CD4-positive, alpha-beta T cell treated with Interleukin-6 for 4 hours (primary cell): Measurements from ENCODE around the gene CCR9.
A peak's percentile ranks its signal among the peaks of the same experiment; 100 is the strongest.

Source experiments
- DNase-seq: peaks from one replicate; pipeline ENCODE4 v3.0.0-alpha.2; 2020; ENCODE audit warnings: mixed read lengths

The CCR9 gene

DNA sequence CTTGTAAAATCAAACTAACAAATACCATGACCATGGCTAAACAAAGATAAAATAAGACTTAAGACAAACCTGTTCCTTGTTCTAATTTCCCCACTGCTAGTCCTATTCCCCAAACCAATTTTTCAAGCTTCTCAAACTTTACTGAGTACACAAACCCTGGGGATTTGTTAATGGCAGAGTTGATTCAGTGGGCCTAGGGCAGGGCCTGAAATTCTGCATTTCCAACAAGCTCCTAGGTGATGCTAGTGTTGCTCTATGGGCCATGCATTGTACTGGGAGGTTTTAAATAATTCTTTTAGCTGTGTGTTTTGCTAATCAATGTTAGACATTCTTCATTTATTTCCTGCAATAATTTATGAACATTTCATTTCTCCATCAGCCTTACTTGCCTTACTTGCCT, 13.3 kb upstream of the CCR9 start:
- no peak for DNase-seq

DNA sequence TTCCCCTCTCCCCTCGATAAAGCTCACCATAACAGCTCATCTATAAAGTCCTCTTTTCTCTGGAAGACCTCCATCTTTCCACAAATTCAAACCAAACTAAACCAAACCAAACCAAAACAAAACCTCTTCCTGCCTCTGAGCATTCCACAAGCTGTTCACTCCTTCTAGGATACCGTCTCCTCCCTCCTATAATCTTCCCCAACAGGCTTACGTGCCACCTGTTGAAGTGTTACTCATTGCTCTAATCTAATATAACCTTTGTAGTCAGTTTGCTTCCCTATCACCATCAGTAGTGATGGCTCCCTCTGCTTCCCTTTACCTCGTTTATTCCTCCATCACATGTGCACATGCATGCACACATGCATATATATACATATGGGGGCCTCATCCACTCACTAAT, 12.7 kb upstream of the CCR9 start:
- no peak for DNase-seq

DNA sequence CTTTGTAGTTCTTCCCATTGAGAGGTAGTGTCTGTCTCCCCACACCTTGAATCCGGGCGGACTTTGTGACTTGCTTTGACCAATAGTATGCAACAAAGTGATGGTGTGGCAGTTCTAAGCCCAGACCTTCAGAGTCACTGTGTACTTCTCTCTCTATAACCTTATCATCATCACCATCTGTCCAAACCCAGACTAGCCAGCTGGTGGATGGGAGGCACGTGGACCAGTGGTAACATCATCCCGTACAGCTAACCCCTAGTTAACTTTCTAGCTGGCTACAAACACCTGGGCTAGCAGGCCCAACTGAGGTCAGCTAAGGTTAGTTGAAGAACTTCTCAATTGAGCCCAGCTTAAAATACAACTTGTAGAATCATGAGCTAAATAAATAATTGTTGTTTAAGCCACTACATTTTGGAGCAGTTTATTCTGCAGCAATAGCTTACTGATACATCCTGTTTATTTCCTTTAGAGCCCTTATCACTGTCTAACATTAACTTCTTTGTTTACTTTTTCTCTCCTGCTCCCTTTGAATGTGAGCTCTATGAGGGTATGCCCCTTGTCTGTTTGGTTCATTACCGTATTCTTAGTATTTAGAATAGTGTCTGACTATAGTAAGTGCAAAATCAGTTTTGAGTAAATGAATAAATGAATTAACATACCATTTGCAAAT, 11.5 kb upstream of the CCR9 start:
- no peak for DNase-seq

DNA sequence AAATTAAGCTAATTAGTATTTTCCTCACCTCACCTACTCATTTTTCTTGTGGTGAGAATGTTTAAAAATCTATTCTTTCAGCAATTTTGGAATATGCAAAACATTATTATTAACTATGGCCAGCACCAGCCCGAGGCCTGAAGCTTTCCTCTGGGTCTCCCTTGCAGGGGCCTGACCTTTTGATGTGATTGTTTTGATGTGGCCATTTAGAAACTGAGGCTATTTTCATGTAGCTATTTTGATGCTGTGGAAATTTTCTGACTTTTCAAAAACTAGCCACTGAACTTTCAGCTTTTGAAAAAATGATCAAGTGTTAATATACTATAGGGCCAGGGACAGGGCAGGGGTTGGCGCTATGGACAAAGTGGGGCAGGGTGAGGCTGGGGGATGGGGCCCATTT, 8.2 kb upstream of the CCR9 start:
- DNase-seq = no peak

DNA sequence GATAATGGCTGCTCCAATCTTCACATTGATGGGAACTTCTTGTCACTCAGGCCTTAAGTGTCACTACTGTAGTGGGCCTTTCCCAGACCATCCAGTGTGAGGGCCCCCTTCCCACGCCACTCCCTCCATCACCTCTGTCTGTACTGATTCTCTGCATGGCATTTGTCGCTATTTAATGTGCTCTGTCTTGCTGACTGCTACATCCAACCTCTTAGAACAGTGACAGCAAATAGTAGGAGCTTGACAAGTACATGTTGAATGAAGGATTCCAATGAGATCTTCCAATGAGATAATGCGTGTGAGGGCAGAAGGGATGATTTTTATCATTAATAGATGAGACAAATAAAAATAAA, 5.6 kb upstream of the CCR9 start:
- no peak for DNase-seq

DNA sequence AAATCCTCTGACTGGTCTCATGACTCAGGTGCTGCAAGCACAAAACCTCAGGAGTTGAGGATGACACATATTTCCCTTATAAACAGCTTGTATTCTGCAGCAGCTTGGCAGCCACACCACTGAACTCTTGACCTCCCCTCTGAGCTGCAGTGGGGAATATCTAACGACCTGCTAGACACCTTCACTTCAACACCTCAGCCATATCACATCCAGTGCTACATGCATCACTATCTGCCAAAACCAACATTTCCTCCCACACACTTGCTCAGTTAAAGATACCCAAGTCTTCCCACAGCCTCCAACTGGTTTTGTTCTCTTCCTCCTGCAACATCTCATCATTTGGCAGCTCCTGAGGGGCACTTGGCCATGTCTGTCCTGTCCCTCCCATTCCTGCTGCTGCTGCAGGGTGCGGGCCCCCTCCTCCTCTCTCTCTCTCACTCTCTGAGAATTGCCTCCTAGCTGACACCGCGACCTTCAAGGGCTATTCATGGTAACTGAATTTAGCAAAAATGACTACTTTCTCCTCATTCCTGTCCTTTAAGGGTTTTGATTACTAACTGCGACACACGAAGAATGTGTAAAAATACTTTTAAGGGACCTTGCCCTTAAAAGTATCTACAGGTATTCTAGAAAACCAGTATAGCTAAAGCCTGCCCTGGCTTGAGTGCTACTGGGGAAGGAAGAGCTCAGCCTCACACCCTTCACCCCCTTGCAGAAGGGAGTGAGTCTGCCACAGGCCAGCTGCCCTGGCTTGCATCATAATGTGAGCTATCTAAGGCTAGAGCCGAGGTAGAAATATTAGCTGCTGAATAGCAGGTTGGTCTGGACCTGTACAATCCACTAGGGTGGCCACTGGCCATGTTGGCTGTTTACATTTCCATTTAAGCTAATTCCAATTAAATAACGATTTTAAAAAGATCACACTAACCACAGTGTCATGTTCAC, 5.0 kb upstream of the CCR9 start:
- peak; percentile 59 for DNase-seq

DNA sequence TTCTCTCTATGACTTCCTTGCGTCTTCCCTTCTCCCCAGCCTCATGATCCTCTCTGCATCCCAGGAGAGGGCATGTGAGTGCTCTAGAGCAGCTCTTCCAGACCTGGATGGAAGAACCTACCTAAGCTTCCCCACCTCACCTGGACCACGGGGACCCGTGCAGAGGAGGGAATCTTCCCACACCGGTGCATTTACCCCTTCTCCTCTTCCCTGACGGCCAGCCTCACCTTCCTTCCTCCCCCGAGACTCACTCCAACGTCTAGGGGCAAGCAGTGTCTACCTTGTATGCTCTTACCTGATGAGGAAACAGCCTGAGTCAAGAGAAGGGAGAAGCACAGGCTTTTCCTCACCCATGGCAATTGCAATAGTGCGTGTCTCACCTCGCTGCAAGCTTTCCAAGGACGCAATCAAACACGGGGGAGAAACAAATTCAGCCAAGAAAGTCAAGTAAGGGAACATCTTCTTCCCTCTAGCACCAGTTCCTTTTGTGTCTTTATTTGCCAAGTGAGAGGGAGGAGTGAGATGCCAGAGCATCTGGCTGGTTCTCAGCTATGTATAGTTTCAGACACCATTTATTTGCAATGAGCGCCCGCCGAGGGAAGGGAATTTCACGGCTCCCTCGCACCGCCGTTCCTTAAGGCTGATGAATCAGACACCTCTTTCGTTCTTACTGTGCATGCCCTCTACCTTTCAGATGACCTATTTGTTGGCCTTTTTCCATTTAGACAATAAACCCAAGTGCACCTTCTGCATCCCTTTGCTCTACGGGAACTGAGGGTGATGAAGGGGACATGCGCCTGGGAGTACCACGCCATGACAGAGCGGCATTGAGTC, 1.8 kb upstream of the CCR9 start:
- DNase-seq = no peak

DNA sequence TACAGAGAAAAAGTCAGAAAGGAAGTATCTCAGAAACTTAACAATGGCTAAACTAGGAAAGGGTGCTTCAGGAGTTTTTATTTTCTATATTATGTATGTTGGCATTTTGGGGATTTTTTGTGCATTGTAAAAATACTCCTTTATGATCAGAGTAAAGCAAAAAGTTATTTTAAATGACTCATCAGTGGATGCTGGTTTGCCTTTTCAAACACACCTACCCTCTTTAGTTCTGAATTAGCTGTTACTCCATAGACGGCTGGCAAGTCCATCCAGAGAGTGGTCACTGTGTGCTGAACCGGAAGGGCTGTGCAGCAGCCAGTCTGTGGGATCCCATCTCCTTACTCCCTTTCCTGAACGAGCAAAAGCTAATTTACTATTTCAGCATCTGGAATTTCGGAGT, 942 bp downstream of the CCR9 start:
- no peak for DNase-seq

DNA sequence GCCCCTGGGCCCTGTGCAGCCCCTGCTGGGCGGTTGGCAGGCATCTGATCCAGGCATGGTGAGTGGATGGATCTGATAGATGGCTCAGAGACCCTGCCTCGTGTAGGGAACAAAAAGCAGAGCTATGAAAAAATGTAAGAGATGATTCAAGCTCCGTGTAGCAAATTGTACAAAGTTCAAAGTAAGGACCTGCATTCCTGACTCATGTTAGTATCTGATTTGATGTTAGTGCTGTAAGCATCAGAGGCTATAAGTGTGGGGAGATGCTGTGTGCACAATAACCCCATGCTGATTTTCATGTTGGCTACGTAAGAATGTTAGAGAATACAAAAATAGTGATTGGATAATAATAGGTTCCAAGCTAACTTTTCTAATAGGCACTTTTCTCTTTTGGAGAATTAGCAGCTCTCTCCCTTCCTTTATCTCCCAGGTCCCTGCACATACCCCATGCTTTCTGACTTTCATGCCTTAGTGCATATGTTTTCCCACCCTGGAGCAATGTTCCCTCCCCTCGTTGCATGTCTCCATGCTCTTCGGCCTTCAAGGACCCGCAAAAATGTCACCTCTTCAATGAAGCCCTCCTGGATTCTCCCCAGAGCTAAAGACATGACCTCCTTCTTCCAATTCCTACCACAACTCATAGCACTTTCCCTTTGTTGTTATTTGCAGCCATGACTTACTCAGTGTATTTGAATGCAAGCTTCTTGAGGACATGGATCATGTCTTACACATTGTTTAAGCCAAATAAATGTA, 1.6 kb downstream of the CCR9 start:
- DNase-seq = no peak

DNA sequence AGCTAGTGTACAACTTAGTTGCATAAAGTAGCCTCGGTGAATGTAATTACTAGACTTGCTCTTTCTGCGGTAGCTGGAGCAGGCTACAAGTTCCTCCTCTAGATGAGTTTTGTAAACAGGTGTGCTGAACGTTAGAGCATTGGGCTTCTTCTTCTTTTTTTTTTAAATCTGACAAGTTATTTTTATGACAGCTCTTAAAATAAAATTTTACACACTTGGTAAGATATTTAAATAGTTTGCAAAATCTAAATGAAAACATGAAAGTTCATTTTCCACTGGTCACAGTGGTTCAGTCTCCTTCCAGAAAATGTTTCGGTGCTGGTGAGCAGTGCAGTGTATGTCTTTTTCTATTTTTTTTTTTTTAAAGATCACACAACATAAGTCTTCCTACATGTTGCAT, 3.0 kb downstream of the CCR9 start:
- no peak for DNase-seq

DNA sequence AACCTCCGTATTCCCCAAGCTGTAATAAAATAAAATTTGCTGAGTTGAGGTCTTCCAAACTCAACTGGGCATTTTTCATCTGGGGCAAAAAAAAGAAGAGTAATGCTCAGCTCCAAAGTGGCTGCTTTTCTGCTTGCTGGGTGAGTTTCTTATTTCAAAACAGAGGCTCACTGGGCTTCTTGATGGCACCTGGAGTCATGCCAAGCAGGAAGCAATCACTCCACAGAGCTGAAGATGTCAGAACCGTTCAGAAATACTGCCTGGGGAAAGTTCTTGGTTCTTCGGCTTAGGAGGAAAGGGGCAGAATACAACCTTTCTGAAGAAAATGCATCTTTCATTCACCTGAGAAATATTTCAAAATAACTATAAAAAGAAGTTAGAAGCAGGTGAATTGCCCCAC, 4.1 kb downstream of the CCR9 start:
- peak; percentile 65 for DNase-seq

DNA sequence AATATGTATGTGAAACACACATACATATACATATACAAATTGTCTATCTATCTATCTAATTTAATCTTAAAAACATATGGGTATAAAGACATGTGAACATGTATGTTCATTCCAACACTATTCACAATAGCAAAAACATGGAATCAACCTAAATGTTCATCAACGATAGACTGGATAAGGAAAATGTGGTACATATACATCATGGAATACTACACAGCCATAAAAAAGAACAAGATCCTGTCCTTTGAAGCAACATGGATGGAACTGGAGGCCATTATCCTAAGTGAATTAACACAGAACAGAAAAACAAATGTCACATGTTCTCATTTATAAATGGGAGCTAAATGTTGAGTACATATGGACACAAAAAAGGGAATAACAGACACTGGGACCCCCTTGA, 5.8 kb downstream of the CCR9 start:
- DNase-seq = no peak

DNA sequence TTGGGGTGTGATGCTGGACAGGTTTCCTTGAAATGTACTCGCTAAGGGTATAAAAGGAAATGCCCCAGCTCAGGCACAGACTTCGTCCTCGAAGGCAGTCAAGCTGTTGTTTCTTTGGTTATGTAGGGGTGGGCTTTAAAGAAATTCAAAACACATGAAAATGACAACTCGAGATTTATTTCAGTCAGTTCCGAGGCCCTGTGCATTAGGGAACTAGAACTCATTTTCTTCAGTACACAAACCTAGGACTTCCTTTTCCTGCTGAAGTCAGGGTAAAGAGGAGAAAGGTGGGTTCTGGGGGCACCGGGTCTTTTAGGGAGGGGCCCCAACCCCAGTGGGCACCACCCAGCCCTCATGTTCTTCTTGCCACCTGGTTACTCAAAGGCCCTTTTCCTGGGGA, 7.7 kb downstream of the CCR9 start:
- DNase-seq = no peak

DNA sequence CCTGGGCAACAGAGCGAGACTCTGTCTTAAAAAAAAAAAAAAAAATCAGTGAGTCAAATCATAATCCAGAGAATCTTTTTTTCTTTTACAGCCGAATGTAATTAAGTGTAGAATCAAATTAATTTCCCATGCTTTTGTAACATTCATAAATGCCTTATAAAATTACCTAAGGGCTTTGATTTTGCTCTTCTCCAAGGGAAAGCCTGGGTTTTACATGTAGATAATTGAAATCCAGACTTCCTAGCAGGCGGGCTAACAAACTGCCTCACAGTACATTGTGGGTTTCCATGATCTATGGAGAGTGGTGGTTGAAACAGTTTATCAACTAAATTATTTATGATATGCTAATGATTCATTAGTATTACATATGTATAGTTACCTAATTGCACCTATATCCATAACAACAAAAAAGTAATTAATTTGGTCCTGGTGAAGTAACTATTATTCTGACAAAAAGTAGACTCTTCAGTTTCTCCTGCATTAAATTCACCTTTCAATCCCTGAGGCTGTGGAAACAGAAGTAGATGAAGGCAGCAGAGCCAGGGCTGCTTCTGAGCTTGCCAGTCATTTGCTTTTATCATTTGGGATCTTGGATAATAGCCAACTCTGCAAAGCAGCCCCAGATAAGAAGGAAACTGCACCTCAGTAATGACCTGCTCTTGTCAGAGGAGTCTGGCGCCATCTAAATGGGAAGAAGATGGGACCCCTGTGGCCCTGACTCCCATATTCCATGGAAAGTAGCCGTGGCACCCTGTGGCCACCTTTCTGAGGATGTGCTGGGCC, 9.5 kb downstream of the CCR9 start:
- DNase-seq = no peak

DNA sequence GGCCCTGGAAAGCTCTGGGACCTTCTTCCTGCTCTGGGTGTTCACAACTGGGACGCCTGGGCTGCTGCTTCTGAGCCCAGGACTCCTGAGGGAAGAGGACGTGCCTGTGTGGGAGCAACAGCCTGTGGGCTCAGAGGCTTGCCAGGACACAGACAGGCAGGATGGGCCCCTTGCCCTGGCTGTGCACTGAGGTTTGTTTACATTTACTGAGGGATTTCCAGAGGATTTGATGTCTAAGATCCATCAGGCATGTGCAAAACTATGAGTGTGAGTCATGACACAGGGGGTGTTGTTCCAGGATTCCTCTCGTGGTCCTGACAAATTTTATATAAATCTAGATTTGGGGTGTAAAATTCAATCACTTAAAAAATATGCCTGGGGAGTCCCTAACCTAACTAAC, 10.6 kb downstream of the CCR9 start:
- no peak for DNase-seq

DNA sequence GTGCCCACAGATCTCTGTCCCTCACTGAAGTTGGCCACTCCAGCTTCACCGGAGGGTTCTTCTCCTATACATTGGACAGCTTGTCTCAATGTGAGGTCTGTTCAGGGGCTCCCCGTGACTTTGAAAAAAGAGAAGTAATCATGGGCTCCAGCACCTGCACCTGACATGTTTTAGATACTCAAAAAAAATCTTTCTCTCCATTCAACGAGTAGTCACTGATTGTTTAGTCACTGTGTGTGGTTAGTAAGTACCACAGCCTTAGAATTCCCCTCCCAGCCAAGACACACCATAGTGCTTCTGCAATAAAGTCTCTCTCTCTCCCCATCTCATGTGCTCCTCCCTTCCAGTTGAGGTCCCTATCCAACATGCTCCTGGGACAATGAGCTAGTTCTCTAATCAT, 18.6 kb downstream of the CCR9 start:
- DNase-seq = no peak

DNA sequence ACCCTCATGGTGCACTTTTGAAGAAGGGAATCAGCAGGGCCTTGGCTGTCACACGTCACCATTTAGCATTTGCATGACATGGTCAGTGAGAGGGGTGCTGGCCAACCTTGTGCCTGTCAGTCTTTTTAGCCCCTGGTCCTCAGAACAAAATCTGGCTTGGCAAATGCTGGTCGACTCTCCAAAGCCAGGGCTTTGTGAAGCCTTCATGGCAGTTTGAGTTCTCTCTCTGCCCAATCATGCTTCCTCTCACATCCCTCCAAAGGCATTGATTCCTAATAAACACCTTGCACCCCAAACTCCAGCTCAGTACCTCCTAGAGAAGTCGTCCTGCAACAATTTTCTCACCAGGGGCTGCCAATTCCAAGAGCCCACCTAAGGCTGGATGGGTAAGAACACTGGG, 19.4 kb downstream of the CCR9 start:
- DNase-seq = no peak

DNA sequence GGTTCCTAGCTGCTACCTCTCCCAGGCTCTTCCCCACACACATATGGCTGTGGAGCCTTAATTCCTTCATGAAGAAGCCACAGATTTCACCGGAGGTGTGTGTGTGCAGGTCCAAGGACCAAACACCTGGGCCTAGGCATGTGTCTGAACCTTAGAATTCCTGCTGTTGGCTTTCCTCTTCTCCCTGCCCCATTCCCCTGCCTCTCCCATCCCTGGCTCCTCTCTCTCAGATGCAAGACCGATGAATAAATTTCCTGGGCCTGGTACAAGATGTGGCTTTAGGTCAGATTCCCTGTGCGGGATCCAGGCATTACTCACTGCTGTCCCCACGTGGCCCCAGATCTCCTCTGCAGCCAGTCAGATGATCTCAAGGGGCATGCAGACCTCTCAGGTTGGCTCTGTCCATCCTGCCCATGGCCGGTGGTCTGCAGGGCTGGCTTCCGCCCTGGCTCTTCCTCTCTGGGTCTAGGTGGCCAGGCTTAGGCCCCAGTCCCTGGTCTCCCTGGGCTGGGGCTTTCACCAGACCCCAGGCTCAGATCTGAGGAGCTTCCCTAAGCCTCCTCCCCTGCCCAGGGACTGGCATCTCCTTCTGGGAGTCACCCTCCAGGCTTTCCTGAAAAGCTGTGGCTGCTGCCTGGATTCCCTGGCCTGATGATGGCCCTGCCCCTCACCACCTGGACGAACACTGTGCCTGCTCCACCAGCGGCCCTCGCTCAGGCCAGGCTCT, 20.5 kb downstream of the CCR9 start:
- no peak for DNase-seq

DNA sequence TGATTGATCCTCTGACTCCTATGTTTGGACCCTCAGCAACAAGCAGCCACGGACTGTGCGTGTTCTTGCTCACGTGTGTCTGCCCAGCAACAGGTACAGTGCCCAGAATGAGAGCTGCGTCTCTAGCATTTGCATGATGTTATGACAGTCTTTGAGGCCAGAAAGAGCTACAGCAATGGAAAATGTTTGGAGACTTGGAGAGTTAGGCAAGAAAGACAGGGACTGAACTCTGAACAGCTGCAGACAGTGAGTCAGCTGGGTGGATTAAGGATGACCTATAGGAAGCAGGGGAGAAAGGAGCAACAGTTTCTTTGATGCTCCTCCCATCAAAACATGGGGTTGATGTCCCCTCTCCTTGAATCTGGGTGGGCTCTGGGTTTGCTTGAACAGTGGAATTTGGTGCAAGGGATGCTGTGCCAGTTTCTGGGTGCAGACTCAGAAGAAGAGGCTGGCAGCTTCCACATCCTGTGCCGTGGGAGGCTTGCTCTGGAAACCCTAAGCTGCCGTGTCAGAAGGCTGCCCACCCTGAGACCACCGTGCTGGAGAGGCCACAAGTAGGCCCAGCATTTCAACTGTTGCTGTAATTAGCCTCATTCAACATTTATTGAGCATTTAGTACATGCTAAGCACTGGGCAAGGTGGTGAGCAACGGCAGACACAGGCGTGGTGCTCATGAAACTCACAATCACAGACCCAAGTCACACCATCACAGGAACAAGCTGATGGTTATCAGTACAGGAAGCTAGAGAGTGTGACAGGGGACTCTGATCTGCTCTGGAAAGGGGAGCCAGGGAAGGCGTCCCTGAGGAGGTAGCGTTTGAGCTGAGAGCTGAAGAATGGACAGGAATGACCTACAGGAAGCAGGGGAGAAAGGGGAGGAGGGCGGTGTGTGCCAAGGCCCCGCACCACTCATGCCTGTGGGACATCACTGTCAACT, 21.7 kb downstream of the CCR9 start:
- DNase-seq = peak; percentile 46

DNA sequence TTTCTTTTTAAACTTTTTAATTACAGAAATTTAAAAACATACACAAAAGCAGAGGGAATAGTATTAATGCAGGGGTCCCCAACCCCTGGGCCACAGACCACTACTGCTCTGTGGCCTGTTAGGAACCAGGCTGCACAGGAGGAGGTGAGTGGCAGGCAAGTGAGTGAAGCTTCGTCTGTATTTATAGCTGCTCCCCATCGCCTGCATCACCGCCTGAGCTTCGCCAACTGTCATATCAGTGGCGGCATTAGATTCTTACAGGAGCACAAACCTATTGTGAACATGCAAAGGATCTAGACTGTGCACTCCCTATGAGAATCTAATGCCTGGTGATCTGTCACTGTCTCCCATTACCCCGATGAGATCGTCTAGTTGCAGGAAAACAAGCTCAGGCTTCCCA, 22.4 kb downstream of the CCR9 start:
- no peak for DNase-seq
